Astrocyte (in vitro differentiated cells and primary cell): ENCODE data around the gene ABHD17A.

Source experiments
- EZH2 ChIP-seq: IDR thresholded peaks from 2 replicates; pipeline ENCODE4 v1.6.1; 2012; ENCODE audit warnings: mild to moderate bottlenecking, low read length, inconsistent platforms; ENCODE audit not compliant: insufficient read depth
- TF ChIP-seq, protein P1 (sequence below): IDR thresholded peaks from 2 replicates; pipeline ENCODE4 v1.5.1; 2011; ENCODE audit warnings: low read depth, mild to moderate bottlenecking, inconsistent platforms, low read length, moderate library complexity; ENCODE audit not compliant: insufficient read depth

DNA sequence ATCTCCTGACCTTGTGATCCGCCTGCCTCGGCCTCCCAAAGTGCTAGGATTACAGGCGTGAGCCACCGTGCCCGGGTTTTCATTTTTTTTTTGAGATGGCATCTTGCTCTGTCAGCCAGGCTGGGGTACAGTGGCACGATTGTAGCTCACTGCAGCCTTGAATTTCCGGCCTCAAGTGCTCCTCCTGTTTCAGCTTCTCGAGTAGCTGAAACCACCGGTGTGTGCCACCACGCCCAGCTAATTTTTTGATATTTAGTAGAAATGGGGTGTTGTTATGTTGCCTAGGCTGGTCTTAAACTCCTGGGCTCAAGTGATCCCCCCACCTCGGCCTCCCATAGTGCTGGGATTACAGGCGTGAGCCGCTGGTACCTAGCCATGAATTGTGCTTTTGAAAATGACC, 25.8 kb upstream of the ABHD17A start:
- TF ChIP-seq, protein P1, sequence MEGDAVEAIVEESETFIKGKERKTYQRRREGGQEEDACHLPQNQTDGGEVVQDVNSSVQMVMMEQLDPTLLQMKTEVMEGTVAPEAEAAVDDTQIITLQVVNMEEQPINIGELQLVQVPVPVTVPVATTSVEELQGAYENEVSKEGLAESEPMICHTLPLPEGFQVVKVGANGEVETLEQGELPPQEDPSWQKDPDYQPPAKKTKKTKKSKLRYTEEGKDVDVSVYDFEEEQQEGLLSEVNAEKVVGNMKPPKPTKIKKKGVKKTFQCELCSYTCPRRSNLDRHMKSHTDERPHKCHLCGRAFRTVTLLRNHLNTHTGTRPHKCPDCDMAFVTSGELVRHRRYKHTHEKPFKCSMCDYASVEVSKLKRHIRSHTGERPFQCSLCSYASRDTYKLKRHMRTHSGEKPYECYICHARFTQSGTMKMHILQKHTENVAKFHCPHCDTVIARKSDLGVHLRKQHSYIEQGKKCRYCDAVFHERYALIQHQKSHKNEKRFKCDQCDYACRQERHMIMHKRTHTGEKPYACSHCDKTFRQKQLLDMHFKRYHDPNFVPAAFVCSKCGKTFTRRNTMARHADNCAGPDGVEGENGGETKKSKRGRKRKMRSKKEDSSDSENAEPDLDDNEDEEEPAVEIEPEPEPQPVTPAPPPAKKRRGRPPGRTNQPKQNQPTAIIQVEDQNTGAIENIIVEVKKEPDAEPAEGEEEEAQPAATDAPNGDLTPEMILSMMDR, result no peak
- TF ChIP-seq EZH2, result no peak
